ENCODE results near the gene PIKFYVE. TPM values are rescaled to one million over a fixed set of nuclear protein-coding genes. Genes with fewer than 3 reads are reported as not detected.

PIKFYVE gene
- total RNA-seq, 4 donors from 2014 or later, result 11.9 to 35.6 (median 18.0) TPM

DNA sequence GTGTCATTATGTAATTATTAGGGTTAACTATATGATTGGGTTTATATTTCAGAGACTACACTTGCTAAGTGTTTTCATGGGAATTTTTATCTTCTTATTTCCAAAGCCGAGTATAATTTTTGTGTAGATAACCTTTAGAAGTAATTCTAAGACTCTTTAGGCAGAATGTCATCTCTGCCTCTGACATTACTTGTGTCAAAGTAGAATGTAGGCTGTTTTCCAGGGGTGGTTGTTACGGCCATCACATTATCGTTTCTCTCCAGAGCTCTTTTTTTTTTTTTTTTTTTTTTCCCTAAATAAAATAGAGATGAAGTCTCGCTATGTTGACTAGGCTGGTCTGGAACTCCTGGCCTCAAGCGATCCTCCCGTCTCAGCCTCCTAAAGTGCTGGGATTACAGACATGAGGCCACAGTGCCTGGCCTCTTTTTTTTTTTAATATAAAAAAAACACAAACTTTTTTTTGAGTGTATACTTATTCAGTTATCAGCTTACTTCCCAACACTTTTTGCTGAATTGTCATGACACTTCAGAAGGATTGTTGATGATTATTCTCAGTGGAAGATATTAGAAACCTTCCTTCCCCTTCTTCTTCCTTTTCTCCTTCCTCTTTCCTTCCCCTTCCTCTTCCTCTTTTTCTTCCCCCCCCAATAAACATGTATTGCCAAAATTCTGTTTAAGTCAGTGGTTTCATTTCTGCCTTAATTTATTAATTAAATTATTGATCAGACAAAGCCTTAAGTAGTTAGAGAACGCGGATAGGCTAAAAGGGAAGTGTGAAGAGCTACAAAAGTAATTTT, 2.3 kb downstream of the PIKFYVE start:
- H3K4me3 ChIP-seq, result no peak overlapping the region
- no peaks in the 10 kb centered on the region for H3K9me3 ChIP-seq
- H3K27me3 ChIP-seq, result no peaks in the 10 kb centered on the region
- intact Hi-C loops (cut with DNase I; ENCODE audit: low total_unique reads), result no loop called here
- H3K4me1 ChIP-seq, result peaks cover 11 to 36% (median 17%) of the 10 kb centered on the region in 4 donors
- H3K36me3 ChIP-seq, result peaks cover 0 to 19% (median 5%) of the 10 kb centered on the region in 4 donors
- WGBS, 2 donors (ENCODE audit: low coverage in 1 of 2), result 84 to 85% methylated on average over 5 to 8 of the region's 8 CpGs
- in situ Hi-C loops (cut with MboI; ENCODE audit: low pct_ligation_motif_present in 1 of 4, low pct_unique_long_range_greater_than_20kb in 1 of 4, low sequenced_read_pairs in 3 of 4), result loop anchor here in 1 of 4 donors (25.0 kb wide), 3 partner anchors 656 to 1506 kb away; partner anchors contain the start of genes CREB1, FASTKD2 and MDH1B
- no peak overlapping the region for H3K27ac ChIP-seq
- DNase-seq, result no peak
- no peak for TF ChIP-seq POLR2AphosphoS5 (IDR thresholded peaks at IDR 0.05)
- no peak for TF ChIP-seq POLR2A (IDR thresholded peaks at IDR 0.05)

- no peak for TF ChIP-seq EP300 (IDR thresholded peaks at IDR 0.05; ENCODE audit: low read depth)
- TF ChIP-seq CTCF (IDR thresholded peaks at IDR 0.05), result peak in 1 of 5 experiments; percentile 3
- TF ChIP-seq POLR2A (IDR thresholded peaks at IDR 0.05), result no peak
- TF ChIP-seq POLR2AphosphoS5 (IDR thresholded peaks at IDR 0.05), result no peak
- H3K27ac ChIP-seq, result no peak overlapping the region
- H3K9me3 ChIP-seq, result no peaks in the 10 kb centered on the region
- no peak for DNase-seq
- intact Hi-C loops (cut with DNase I; ENCODE audit: low total_unique reads), result no loop called here
- H3K4me1 ChIP-seq, result peaks cover 11 to 36% (median 17%) of the 10 kb centered on the region in 4 donors
- 100% methylated on average over 2 of the region's 2 CpGs; no CpG with 5 or more reads in 1 of the 2 donors for WGBS, 2 donors (ENCODE audit: low coverage in 1 of 2)
- peaks cover 0 to 26% (median 6%) of the 10 kb centered on the region in 4 donors for H3K36me3 ChIP-seq
- no peaks in the 10 kb centered on the region for H3K27me3 ChIP-seq
- H3K4me3 ChIP-seq, result no peak overlapping the region
- in situ Hi-C loops (cut with MboI; ENCODE audit: low pct_ligation_motif_present in 1 of 4, low pct_unique_long_range_greater_than_20kb in 1 of 4, low sequenced_read_pairs in 3 of 4), result loop anchor here in 1 of 4 donors (25.0 kb wide), 3 partner anchors 657 to 1507 kb away; partner anchors contain the start of genes CREB1, FASTKD2 and MDH1B
Measured at GRCh38 chr2:208269091-208269490, 3.0 kb downstream of the PIKFYVE start.

DNA sequence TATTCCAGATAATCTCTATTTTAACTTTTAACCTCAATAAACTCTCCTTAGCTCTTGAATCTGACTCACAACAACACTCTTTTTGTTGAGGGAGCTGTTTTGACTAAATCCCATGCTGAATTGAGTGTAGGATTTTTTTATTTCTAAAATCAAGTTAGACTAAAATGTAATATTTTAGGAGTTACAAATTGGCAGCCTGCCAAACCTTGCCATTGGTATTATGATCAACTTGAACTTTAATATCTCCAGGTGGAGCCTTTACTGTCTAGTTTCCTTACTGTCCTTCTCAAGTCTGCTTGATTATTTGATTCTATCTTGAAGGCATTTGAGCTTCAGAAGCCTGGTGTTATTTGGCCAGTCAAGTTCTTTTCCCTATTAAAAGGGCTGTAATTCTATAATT, 8.7 kb downstream of the PIKFYVE start:
- H3K9me3 ChIP-seq, result no peaks in the 10 kb centered on the region
- H3K27ac ChIP-seq, result no peak overlapping the region
- H3K4me1 ChIP-seq, result no peaks in the 10 kb centered on the region
- no peak overlapping the region for H3K4me3 ChIP-seq
- H3K27me3 ChIP-seq, result no peaks in the 10 kb centered on the region
- in situ Hi-C loops (cut with MboI; ENCODE audit: low pct_ligation_motif_present in 1 of 4, low pct_unique_long_range_greater_than_20kb in 1 of 4, low sequenced_read_pairs in 3 of 4) (loop anchor here in 1 of 4 donors (25.0 kb wide), 3 partner anchors 662 to 1512 kb away; partner anchors contain the start of genes CREB1, FASTKD2 and MDH1B), intact Hi-C loops (cut with DNase I; ENCODE audit: low total_unique reads) (no loop called here)
- no peak for TF ChIP-seq POLR2AphosphoS5 (IDR thresholded peaks at IDR 0.05)
- no peak for TF ChIP-seq EP300 (IDR thresholded peaks at IDR 0.05; ENCODE audit: low read depth)
- TF ChIP-seq CTCF (IDR thresholded peaks at IDR 0.05), result no peak
- no peak for TF ChIP-seq POLR2A (IDR thresholded peaks at IDR 0.05)
- peaks cover 0 to 66% (median 28%) of the 10 kb centered on the region in 4 donors for H3K36me3 ChIP-seq
- no peak for DNase-seq

GRCh38 chr2:208278549-208278948, 12.5 kb downstream of the PIKFYVE start:
- Histone ChIP-seq H3K27me3 (no peaks in the 10 kb centered on the region), H3K4me1 (no peaks in the 10 kb centered on the region), H3K36me3 (peaks cover 0 to 67% (median 25%) of the 10 kb centered on the region in 4 donors), H3K4me3 (no peak overlapping the region), H3K27ac (no peak overlapping the region), H3K9me3 (no peaks in the 10 kb centered on the region)
- WGBS, 2 donors (ENCODE audit: low coverage in 1 of 2), result 99 to 100% methylated on average over 2 of the region's 2 CpGs
- no peak for TF ChIP-seq POLR2A (IDR thresholded peaks at IDR 0.05)
- no peak for TF ChIP-seq CTCF (IDR thresholded peaks at IDR 0.05)
- TF ChIP-seq POLR2AphosphoS5 (IDR thresholded peaks at IDR 0.05), result no peak
- no peak for TF ChIP-seq EP300 (IDR thresholded peaks at IDR 0.05; ENCODE audit: low read depth)
- in situ Hi-C loops (cut with MboI; ENCODE audit: low pct_ligation_motif_present in 1 of 4, low pct_unique_long_range_greater_than_20kb in 1 of 4, low sequenced_read_pairs in 3 of 4), result no loop called here
- DNase-seq, result no peak
- intact Hi-C loops (cut with DNase I; ENCODE audit: low total_unique reads), result no loop called here
